Measurements from ENCODE around the gene ZNF217. TPM values are rescaled to one million over a fixed set of nuclear protein-coding genes. Genes with fewer than 3 reads are reported as not detected.
A peak's percentile ranks its signal among the peaks of the same experiment; 100 is the strongest.
"Not testable (repeated sequence)": the region's sequence is repeated elsewhere in the genome, so short reads cannot be mapped to it uniquely, and the experiment has no call there.

The ZNF217 gene
- total RNA-seq, 1 experiment from 2014 or later, result 42.8 TPM

- no peak for DNase-seq
- Histone ChIP-seq H3K4me1 (no peaks in the 10 kb centered on the region), H3K27ac (no peak overlapping the region), H3K4me3 (no peak overlapping the region), H3K36me3 (no peaks in the 10 kb centered on the region), H3K27me3 (no peaks in the 10 kb centered on the region), H3K9me3 (replicated peaks) (no peaks in the 10 kb centered on the region)
Observed at GRCh38 chr20:53530440-53530839, 63.2 kb downstream of the ZNF217 start.

- Histone ChIP-seq H3K36me3 (no peaks in the 10 kb centered on the region), H3K4me3 (no peak overlapping the region), H3K27me3 (no peaks in the 10 kb centered on the region), H3K27ac (no peak overlapping the region), H3K9me3 (replicated peaks) (no peaks in the 10 kb centered on the region), H3K4me1 (no peaks in the 10 kb centered on the region)
- DNase-seq, result no peak
Observed at GRCh38 chr20:53529658-53530057, 64.0 kb downstream of the ZNF217 start.

GRCh38 chr20:53527196-53527595, 66.4 kb downstream of the ZNF217 start:
- H3K36me3 ChIP-seq, result no peaks in the 10 kb centered on the region
- H3K27ac ChIP-seq, result no peak overlapping the region
- H3K4me3 ChIP-seq, result no peak overlapping the region
- no peak for DNase-seq
- no peaks in the 10 kb centered on the region for H3K27me3 ChIP-seq
- H3K9me3 ChIP-seq (replicated peaks), result no peaks in the 10 kb centered on the region
- no peaks in the 10 kb centered on the region for H3K4me1 ChIP-seq

- no peaks in the 10 kb centered on the region for H3K9me3 ChIP-seq (replicated peaks)
- DNase-seq, result peak; percentile 19 to 41
- peaks cover 10% of the 10 kb centered on the region; the same call in 1 of the 2 replicates for H3K27me3 ChIP-seq
Observed at GRCh38 chr20:53524589-53525312, 68.9 kb downstream of the ZNF217 start.

GRCh38 chr20:53523615-53524014, 70.0 kb downstream of the ZNF217 start:
- H3K4me3 ChIP-seq; H3K36me3 ChIP-seq; H3K9me3 ChIP-seq (replicated peaks); H3K27ac ChIP-seq; DNase-seq; H3K4me1 ChIP-seq: not testable (repeated sequence)
- peaks cover 12% of the 10 kb centered on the region; the same call in 1 of the 2 replicates for H3K27me3 ChIP-seq

More at GRCh38 chr20:53524589-53525312, 68.9 kb downstream of the ZNF217 start:
- H3K4me3 ChIP-seq, result no peak overlapping the region
- no peaks in the 10 kb centered on the region for H3K4me1 ChIP-seq
- H3K36me3 ChIP-seq, result no peaks in the 10 kb centered on the region
- H3K27ac ChIP-seq, result no peak overlapping the region

GRCh38 chr20:53522696-53523095, 70.9 kb downstream of the ZNF217 start:
- DNase-seq, result no peak
- Histone ChIP-seq H3K4me3 (no peak overlapping the region), H3K9me3 (replicated peaks) (no peaks in the 10 kb centered on the region), H3K27me3 (peaks cover 12% of the 10 kb centered on the region; the same call in 1 of the 2 replicates), H3K27ac (no peak overlapping the region), H3K4me1 (no peaks in the 10 kb centered on the region), H3K36me3 (no peaks in the 10 kb centered on the region)

GRCh38 chr20:53522026-53522425, 71.6 kb downstream of the ZNF217 start:
- H3K27ac ChIP-seq, result no peak overlapping the region
- no peak for DNase-seq
- peaks cover 12% of the 10 kb centered on the region; the same call in 1 of the 2 replicates for H3K27me3 ChIP-seq
- no peaks in the 10 kb centered on the region for H3K9me3 ChIP-seq (replicated peaks)
- H3K4me3 ChIP-seq, result no peak overlapping the region
- no peaks in the 10 kb centered on the region for H3K4me1 ChIP-seq
- no peaks in the 10 kb centered on the region for H3K36me3 ChIP-seq

- peak; percentile 39 to 54 for DNase-seq
- peaks cover 12% of the 10 kb centered on the region; the same call in 1 of the 2 replicates for H3K27me3 ChIP-seq
- not testable (repeated sequence) for H3K4me3 ChIP-seq; H3K27ac ChIP-seq; H3K4me1 ChIP-seq; H3K9me3 ChIP-seq (replicated peaks); H3K36me3 ChIP-seq
Observed at GRCh38 chr20:53521421-53521820, 72.2 kb downstream of the ZNF217 start.

GRCh38 chr20:53517146-53517545, 76.5 kb downstream of the ZNF217 start:
- H3K4me1 ChIP-seq, result no peaks in the 10 kb centered on the region
- H3K27ac ChIP-seq, result no peak overlapping the region
- no peaks in the 10 kb centered on the region for H3K9me3 ChIP-seq (replicated peaks)
- no peaks in the 10 kb centered on the region for H3K36me3 ChIP-seq
- DNase-seq, result peak in 1 of 2 experiments; percentile 39
- no peak overlapping the region for H3K4me3 ChIP-seq
- H3K27me3 ChIP-seq, result peaks cover 12% of the 10 kb centered on the region; the same call in 1 of the 2 replicates
